ENCODE data around the gene SIGLEC7.

SIGLEC7 gene

DNA sequence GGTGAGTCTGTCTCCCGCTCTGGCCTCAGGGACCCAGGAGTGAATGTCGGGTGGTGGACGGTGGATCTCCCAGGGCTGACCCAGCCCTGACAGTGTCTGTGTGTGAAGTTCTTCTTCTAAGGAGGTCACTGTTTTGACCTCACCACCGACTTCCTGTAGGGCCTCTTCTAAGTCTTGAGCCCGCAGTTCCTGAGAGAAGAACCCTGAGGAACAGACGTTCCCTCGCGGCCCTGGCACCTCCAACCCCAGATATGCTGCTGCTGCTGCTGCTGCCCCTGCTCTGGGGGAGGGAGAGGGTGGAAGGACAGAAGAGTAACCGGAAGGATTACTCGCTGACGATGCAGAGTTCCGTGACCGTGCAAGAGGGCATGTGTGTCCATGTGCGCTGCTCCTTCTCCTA is at the start of gene SIGLEC7:
Gene SIGLEC7, plus strand, starts transcription at position 183 of the 400 bp plus-strand sequence. Its CDS starts 69 bp downstream, at position 252.
- DNase-seq = no peak

DNA sequence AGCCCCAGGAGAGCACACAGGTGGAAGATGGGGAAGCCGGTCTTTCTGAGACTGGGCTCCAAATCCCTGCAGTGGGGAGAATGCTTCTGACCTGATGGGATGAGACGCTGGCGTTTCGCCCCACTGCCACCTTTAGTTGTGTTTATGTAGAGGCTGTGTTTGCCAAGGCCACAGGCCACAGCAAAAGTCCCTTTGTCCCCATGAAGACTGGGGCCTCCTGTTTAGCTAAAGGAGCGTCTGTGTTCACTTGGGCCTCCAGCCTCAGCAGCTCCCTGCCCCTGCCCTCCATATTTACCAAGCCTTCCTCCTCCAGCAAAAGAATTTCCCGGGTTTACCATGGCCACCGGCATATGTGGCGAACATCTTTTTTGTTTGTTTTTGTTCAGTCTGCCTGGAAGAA is 49.0 kb upstream of the SIGLEC7 start:
- DNase-seq = no peak

- no peak for DNase-seq
Observed at GRCh38 chr19:51093510-51094345, 48.4 kb upstream of the SIGLEC7 start.

- peak; percentile 20 for DNase-seq
Observed at GRCh38 chr19:51094696-51095279, 47.3 kb upstream of the SIGLEC7 start.

DNA sequence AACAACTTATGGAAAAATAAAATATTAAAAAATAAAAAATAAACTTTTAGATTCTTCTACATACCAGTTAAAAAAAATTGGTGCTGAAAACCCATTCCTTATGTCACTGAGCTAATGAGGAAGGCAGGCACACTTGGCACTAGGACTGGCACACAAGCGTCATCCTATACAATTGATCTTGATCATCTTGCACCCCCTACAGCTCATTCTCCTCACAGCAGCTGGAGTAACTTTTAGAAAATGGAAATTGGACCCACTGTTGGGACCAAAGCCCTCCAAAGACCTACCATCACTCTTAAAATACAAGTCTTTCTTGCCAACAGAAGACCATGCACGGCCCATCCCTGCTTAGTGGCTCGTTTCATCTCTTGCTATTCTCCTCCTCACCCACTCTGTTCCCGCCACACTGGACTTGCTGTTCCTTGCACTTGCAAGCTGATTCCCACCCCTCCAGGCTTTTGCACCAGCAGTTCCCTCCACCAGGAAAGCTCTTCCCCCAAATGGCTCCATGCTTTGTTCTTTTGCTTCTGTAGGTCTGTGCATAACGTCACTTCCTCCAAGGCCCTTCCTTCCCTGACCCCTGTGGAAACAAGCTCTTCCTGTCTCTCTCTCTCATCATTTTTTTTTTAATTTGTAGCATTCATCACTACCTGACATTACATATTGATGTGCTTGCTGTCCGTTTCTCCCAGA is 45.5 kb upstream of the SIGLEC7 start:
- DNase-seq = no peak

DNA sequence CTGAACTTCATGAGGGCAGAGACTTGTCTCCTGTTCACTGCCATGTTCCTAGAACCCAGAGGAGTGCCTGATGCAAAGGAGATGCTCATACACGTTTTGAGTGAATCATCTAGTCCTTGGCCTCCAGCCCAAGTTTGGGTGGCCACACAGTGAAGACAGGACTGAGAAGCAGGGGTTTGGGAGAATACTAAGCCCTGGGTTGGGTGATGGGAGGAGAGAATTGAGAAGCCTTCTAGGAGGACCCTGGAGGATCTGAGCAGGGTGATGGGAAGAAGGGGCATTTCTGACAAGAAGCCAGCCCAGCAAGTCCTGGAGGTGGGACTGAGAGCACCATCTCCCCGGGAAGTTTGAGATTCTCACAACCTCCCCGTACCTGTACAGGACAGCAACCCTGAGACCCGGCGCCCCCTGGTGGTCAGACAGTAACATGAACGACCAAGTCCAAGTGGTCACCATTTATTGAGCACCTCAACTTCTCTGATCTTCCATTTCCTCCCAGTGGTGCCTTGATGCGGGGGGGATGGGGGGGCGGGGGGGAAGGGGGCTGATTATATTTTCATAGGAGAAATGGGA is 44.8 kb upstream of the SIGLEC7 start:
- DNase-seq = peak; percentile 71

- no peak for DNase-seq
Observed at GRCh38 chr19:51097796-51098195, 44.3 kb upstream of the SIGLEC7 start.

DNA sequence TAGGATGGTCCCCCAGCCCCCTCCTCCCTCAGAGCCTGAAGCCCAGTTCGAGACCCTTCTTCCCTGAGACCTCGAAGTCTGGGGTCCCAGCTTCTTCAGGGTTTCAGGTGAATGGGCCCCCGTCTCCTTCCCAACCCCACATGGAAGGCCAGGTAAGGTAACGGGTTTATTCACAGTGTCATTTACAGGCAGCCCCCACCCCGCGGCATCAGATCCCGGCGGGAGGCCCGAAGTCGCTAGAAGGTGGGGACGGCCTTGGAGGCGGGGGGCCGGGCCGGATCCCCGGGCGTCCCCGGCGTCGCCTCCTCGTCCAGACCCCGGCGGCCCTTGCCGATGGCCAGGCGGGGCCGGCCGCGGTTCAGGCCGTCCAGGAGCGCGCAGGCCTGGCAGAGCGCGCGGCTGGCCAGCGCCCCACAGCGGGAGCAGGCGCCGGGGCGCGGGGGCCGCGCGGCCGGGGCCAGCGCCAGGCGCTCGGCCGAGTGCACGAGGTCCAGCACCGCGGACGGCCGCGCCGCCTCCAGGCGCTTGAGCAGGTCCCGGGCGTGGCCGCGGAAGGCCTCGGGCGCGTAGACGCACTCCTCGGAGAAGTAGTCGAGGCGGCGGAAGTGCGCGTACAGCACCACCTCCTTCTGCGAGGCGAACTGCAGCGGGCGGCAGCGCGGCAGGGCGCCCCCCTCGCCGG is 43.6 kb upstream of the SIGLEC7 start:
- DNase-seq = peak; percentile 35

DNA sequence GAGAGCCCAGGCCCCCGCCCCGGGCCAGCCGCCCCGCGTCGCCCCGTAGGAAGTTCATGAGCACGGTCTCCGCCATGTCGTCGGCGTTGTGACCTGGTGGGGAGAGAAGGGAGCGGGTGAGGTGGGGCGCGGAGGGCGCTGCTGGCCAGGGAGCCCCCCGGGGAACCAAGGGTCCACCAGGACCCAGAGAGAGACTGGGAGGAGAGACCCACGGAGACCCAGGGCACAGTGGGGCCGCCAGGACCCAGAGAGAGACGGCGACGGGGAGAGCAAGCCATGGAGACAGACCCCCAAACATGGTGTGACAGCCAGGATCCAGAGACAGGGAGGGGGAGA is 43.1 kb upstream of the SIGLEC7 start:
- DNase-seq = no peak

GRCh38 chr19:51100601-51101000 is 41.5 kb upstream of the SIGLEC7 start:
- DNase-seq = no peak

- no peak for DNase-seq
Observed at GRCh38 chr19:51101171-51101865, 40.8 kb upstream of the SIGLEC7 start.

GRCh38 chr19:51102991-51103390 is 39.1 kb upstream of the SIGLEC7 start:
- DNase-seq = no peak

- DNase-seq = no peak
Observed at GRCh38 chr19:51103926-51104341, 38.2 kb upstream of the SIGLEC7 start.

GRCh38 chr19:51107406-51108065 is 34.6 kb upstream of the SIGLEC7 start:
- peak; percentile 25 for DNase-seq

DNA sequence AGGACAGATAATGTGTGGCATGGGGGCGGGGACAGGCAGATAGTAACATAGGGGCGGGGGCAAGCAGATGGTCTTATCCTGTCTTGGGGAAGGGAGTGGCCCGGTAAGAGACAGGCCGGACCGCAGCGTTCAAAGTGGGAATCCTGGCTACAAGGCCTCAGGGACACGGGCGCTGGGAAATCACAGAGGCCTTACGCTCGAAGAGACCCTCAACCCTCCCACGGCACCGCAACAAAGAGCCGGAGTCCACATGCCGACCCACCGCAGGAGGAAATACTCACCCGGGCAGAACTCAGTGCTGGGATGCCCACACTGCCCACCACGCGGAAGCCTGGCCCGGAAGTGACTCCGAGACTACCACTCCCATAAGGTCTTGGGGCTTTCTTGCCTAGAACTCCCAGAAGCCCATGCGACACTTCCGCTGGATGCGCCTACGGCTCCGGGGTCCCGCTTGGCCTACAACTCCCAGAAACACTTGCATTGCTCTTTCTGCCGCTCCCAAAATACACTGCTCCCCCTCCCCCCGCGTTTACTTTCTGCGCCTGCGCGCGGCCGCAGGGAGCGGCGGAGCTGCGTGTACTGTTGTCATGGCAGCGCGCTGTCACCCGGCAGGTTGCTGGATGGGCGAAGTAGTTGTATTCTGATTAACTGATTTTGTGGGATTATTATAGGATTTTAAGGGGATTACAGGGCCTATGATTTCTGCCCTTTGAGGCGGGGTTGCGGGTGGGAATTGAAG is 33.9 kb upstream of the SIGLEC7 start, which contains the start of gene CTU1:
Gene CTU1, minus strand, starts transcription at position 344 of the 739 bp plus-strand sequence. CDS start 3,840 bp downstream, outside the sequence.
- peak; percentile 99 for DNase-seq

DNA sequence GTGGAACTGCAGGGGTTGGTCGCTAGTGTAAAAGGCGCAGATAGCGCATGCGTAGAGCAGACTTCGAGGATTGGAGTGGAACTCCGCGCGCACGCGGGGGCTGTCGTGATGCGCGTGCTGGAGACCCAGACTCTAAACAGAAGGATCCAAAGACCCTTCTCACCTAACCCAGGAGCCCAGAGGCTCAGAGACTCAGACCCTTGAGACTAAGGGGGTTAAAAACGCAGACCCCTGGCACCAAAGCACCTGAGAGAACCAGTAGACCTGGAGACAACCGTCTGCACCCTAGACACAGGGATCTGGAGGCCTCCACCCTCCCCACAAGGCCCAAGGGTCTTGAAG is 33.3 kb upstream of the SIGLEC7 start:
- no peak for DNase-seq

GRCh38 chr19:51110666-51110971 is 31.5 kb upstream of the SIGLEC7 start:
- no peak for DNase-seq

GRCh38 chr19:51111606-51112005 is 30.5 kb upstream of the SIGLEC7 start:
- DNase-seq = no peak

- no peak for DNase-seq
Observed at GRCh38 chr19:51114087-51114729, 27.9 kb upstream of the SIGLEC7 start.

GRCh38 chr19:51116736-51117286 is 25.3 kb upstream of the SIGLEC7 start:
- DNase-seq = peak; percentile 31

All from activated naive CD4-positive, alpha-beta T cell treated with Interleukin-2 at 50 U/mL for 16 hours (primary cell).